Trophoblast cell (in vitro differentiated cells and primary cell): Measurements from ENCODE around the gene GNB3.

ENCODE experiments used
- DNase-seq, 2 donors: peaks; one replicate each; pipeline ENCODE4 v3.0.0-alpha.2; 2016
- H2AFZ ChIP-seq: 2 replicates; pipeline ENCODE4 v1.6.1; 2013; ENCODE audit warnings: low read length, moderate library complexity, mild to moderate bottlenecking; ENCODE audit not compliant: insufficient read depth, poor library complexity
- H2AK5ac ChIP-seq: 2 replicates; pipeline ENCODE4 v1.6.1; 2013; ENCODE audit warnings: mild to moderate bottlenecking, low read length
- H2BK120ac ChIP-seq: 2 replicates; pipeline ENCODE4 v1.6.1; 2013; ENCODE audit warnings: low read length, mild to moderate bottlenecking, moderate library complexity; ENCODE audit not compliant: insufficient read depth, poor library complexity
- H2BK12ac ChIP-seq: 2 replicates; pipeline ENCODE4 v1.6.1; 2013; ENCODE audit warnings: mild to moderate bottlenecking, low read length, moderate library complexity
- H2BK5ac ChIP-seq: 2 replicates; pipeline ENCODE4 v1.6.1; 2013; ENCODE audit warnings: low read length, low read depth, moderate library complexity, mild to moderate bottlenecking; ENCODE audit not compliant: poor library complexity
- H3K14ac ChIP-seq: 2 replicates; pipeline ENCODE4 v1.6.1; 2013; ENCODE audit warnings: mild to moderate bottlenecking, low read length
- H3K18ac ChIP-seq: 2 replicates; pipeline ENCODE4 v1.6.1; 2013; ENCODE audit warnings: mild to moderate bottlenecking, low read length
- H3K23ac ChIP-seq: 2 replicates; pipeline ENCODE4 v1.6.1; 2013; ENCODE audit warnings: low read length
- H3K27ac ChIP-seq: 2 replicates; pipeline ENCODE4 v1.5.1; 2013; ENCODE audit warnings: low read depth, mild to moderate bottlenecking, inconsistent platforms, low read length, moderate library complexity
- H3K27me3 ChIP-seq: 2 replicates; pipeline ENCODE4 v1.6.1; 2013; ENCODE audit warnings: inconsistent platforms, mild to moderate bottlenecking, low read length, moderate library complexity; ENCODE audit not compliant: insufficient read depth
- H3K36me3 ChIP-seq, 2 experiments: 1 replicate in 1 of 2; 2 replicates in 1 of 2; pipeline ENCODE4 v1.6.1; 2013; ENCODE audit warnings: low read length in 2 of 2, mild to moderate bottlenecking in 2 of 2, moderate library complexity in 1 of 2; ENCODE audit not compliant: insufficient read depth in 2 of 2, control insufficient read depth in 1 of 2
- H3K4ac ChIP-seq: 2 replicates; pipeline ENCODE4 v1.6.1; 2013; ENCODE audit warnings: low read depth, mild to moderate bottlenecking, low read length, moderate library complexity
- H3K4me1 ChIP-seq, 2 experiments: 1 replicate in 1 of 2; 2 replicates in 1 of 2; pipeline ENCODE4 v1.6.1; 2013; ENCODE audit warnings: low read length in 2 of 2, mild to moderate bottlenecking in 2 of 2, moderate library complexity in 1 of 2; ENCODE audit not compliant: insufficient read depth in 2 of 2, control insufficient read depth in 1 of 2
- H3K4me2 ChIP-seq: 2 replicates; pipeline ENCODE4 v1.6.1; 2013; ENCODE audit warnings: inconsistent platforms, mild to moderate bottlenecking, low read length, moderate library complexity
- H3K4me3 ChIP-seq: 2 replicates; pipeline ENCODE4 v1.5.1; 2013; ENCODE audit warnings: mild to moderate bottlenecking, low read depth, low read length, inconsistent platforms
- H3K79me1 ChIP-seq: one replicate; pipeline ENCODE4 v1.6.1; 2013; ENCODE audit warnings: low read length
- H3K79me2 ChIP-seq: 2 replicates; pipeline ENCODE4 v1.6.1; 2013; ENCODE audit warnings: low read length, mild to moderate bottlenecking; ENCODE audit not compliant: control insufficient read depth, insufficient read depth, poor library complexity
- H3K9ac ChIP-seq: 2 replicates; pipeline ENCODE4 v1.6.1; 2013; ENCODE audit warnings: mild to moderate bottlenecking, low read length
- H3K9me3 ChIP-seq: 2 replicates; pipeline ENCODE4 v1.6.1; 2013; ENCODE audit warnings: low read depth, mild to moderate bottlenecking, control low read depth, inconsistent platforms, low read length; ENCODE audit not compliant: insufficient read depth
- H4K12ac ChIP-seq: 2 replicates; pipeline ENCODE4 v1.6.1; 2013; ENCODE audit warnings: low read depth, mild to moderate bottlenecking, low read length, moderate library complexity
- H4K8ac ChIP-seq: 2 replicates; pipeline ENCODE4 v1.6.1; 2013; ENCODE audit warnings: low read depth, mild to moderate bottlenecking, low read length, moderate library complexity
- H4K91ac ChIP-seq: one replicate; pipeline ENCODE4 v1.6.1; 2013; ENCODE audit warnings: low read depth, mild to moderate bottlenecking, low read length, moderate library complexity
- WGBS: extraction: QIAGEN DNeasy Blood & Tissue Kit; methylation state at CpG from one replicate; pipeline ENCODE4 v1.1.7; 2013; ENCODE audit warnings: missing lambda C conversion rate; ENCODE audit not compliant: insufficient read length, insufficient coverage; ENCODE audit errors: extremely low coverage; 5-methylcytosine and 5-hydroxymethylcytosine counted together

The GNB3 gene

DNA sequence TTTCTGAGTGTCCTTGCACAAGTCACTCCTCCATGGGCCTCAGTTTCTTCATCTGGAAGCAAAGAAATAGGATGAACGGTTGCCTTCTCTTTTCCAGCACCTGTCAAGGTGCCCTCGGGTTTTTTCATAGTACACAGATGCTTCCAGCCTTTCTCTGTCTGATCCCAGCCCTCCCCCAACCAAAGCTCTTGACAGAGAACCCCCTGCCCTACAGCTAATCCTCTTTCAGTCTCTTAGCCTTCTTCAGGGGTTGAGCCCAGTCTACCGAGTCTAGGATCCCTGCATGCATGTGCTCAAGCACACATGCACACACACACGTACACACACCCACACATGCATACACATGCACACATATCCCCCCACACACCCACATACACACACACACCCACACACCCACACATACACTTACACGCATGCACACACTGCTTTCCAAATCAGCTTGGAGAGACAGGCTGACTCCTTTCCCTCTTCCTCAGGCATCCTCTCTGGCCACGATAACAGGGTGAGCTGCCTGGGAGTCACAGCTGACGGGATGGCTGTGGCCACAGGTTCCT lies 5.7 kb downstream of the GNB3 start:
- no CpG with 5 or more reads among the region's 7 CpGs for WGBS
- no peak overlapping the region for H2BK12ac ChIP-seq

DNA sequence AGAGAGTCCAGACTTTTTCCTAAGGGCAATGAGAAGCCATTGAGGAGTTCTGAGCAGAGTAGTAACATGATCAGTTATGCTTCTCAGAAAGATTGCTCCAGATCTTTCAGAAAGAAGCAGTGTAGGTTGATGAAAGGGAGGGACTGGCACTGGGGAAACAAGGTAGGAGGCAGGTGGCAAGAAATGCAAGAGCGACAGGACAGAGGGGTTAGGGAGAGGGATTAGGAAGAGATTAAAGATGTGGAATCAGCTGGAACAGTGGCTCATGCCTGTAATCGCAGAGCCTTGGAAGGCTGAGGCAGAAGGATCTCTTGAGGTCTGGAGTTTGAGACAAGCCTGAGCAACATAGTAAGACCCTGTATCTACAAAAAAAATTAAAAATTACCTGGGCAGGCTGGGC lies 7.0 kb downstream of the GNB3 start:
- no peak for DNase-seq
- H2BK120ac ChIP-seq, result no peak overlapping the region
- peaks cover 9 to 10% of the 10 kb centered on the region in 2 experiments for H3K4me1 ChIP-seq
- H3K18ac ChIP-seq, result no peak overlapping the region
- H3K27ac ChIP-seq, result no peak overlapping the region
- H2AK5ac ChIP-seq, result no peak overlapping the region
- no peak overlapping the region for H3K4me2 ChIP-seq
- no peak overlapping the region for H4K8ac ChIP-seq
- H3K9ac ChIP-seq, result no peak overlapping the region
- H2BK12ac ChIP-seq, result no peak overlapping the region
- peaks cover 26 to 49% of the 10 kb centered on the region in 2 experiments for H3K36me3 ChIP-seq
- no peak overlapping the region for H3K14ac ChIP-seq
- peaks cover 1% of the 10 kb centered on the region for H3K79me2 ChIP-seq
- no peak overlapping the region for H2AFZ ChIP-seq
- no peaks in the 10 kb centered on the region for H3K27me3 ChIP-seq
- H3K79me1 ChIP-seq, result peaks cover 3% of the 10 kb centered on the region
- no CpG with 5 or more reads among the region's 2 CpGs for WGBS
- no peak overlapping the region for H2BK5ac ChIP-seq
- no peaks in the 10 kb centered on the region for H3K9me3 ChIP-seq
- H3K23ac ChIP-seq, result no peak overlapping the region
- H3K4ac ChIP-seq, result no peak overlapping the region
- H4K12ac ChIP-seq, result no peak overlapping the region
- H3K4me3 ChIP-seq, result no peak overlapping the region
- H4K91ac ChIP-seq, result no peak overlapping the region

More for the DNA sequence above, 5.7 kb downstream of the GNB3 start:
- Histone ChIP-seq H3K36me3 (peaks cover 26 to 49% of the 10 kb centered on the region in 2 experiments), H4K91ac (no peak overlapping the region), H3K79me2 (no peaks in the 10 kb centered on the region), H2AK5ac (no peak overlapping the region), H3K27me3 (no peaks in the 10 kb centered on the region), H2AFZ (no peak overlapping the region), H3K23ac (no peak overlapping the region), H2BK5ac (no peak overlapping the region), H4K8ac (no peak overlapping the region), H3K27ac (no peak overlapping the region), H3K4me3 (no peak overlapping the region), H3K4ac (no peak overlapping the region), H2BK120ac (no peak overlapping the region), H3K9ac (no peak overlapping the region), H3K4me1 (peaks cover 9 to 10% of the 10 kb centered on the region in 2 experiments), H4K12ac (no peak overlapping the region), H3K18ac (no peak overlapping the region), H3K4me2 (no peak overlapping the region), H3K79me1 (no peaks in the 10 kb centered on the region), H3K9me3 (no peaks in the 10 kb centered on the region), H3K14ac (no peak overlapping the region)
- DNase-seq, result no peak

DNA sequence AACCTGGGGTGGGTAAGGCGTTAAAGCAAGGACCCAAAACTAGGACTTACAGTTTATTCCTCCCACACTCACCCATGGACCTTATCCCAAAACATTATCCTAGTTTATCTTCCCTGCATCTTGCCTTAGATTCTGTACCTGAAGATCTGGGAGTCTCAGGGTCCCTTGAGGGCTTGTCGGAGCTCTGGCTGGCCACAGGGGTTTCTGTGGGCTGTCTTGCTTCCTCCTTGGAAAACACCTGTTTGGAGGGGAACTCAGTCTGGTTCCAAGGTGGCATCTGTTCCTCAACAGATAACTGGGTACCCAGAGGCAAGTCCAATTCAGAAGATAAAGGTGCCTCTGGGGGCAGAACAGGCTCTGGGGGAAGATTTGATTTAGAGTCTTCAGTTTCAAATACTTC lies 8.7 kb downstream of the GNB3 start:
- Histone ChIP-seq H3K79me1 (peaks cover 5% of the 10 kb centered on the region), H3K4ac (no peak overlapping the region), H4K91ac (no peak overlapping the region), H2BK12ac (no peak overlapping the region), H3K9ac (no peak overlapping the region), H3K4me3 (no peak overlapping the region), H3K36me3 (peaks cover 26 to 40% of the 10 kb centered on the region in 2 experiments), H2BK120ac (no peak overlapping the region), H3K27ac (no peak overlapping the region), H3K79me2 (peaks cover 4% of the 10 kb centered on the region), H3K23ac (no peak overlapping the region), H3K4me2 (no peak overlapping the region), H3K18ac (no peak overlapping the region), H3K14ac (no peak overlapping the region), H3K9me3 (no peaks in the 10 kb centered on the region), H4K8ac (no peak overlapping the region), H4K12ac (no peak overlapping the region), H3K4me1 (peaks cover 14 to 15% of the 10 kb centered on the region in 2 experiments), H2BK5ac (no peak overlapping the region), H3K27me3 (no peaks in the 10 kb centered on the region), H2AFZ (no peak overlapping the region), H2AK5ac (no peak overlapping the region)
- no peak for DNase-seq
- no CpG with 5 or more reads among the region's 2 CpGs for WGBS

DNA sequence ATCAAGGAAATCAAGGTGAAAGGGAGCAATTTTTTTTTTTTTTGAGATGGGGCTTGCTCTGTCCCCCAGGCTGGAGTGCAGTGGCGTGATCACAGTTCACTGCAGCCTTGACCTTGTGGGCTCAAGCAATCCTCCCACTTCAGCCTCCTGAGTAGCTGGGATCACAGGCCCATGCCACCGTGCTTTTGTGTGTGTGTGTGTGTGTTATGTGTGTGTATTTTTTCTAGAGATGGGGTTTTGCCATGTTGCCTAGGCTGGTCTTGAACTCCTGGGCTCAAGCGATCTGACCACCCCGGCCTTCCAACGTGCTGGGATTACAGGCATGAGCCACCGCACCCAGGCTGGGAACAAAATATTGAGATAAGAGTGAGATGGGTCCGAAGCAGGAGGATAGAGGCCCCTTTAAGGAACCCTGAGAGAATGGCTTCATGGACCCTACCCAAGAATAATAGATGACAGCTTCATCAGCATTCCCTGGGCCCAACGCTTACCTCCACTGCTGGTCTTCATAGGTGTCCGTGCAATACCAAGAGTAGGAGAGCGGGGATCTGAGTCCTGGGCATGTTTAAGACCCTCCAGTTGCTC lies 9.3 kb downstream of the GNB3 start:
- Histone ChIP-seq H3K14ac (no peak overlapping the region), H3K9me3 (no peaks in the 10 kb centered on the region), H2AK5ac (no peak overlapping the region), H4K8ac (no peak overlapping the region), H3K23ac (no peak overlapping the region), H3K4me1 (peaks cover 14 to 15% of the 10 kb centered on the region in 2 experiments), H3K27ac (no peak overlapping the region), H4K91ac (no peak overlapping the region), H3K4ac (peak overlapping the region; percentile 13), H2BK5ac (no peak overlapping the region), H3K79me1 (peaks cover 5% of the 10 kb centered on the region), H2BK12ac (no peak overlapping the region), H2AFZ (no peak overlapping the region), H3K36me3 (peaks cover 26 to 38% of the 10 kb centered on the region in 2 experiments), H3K4me2 (peak overlapping the region; percentile 74), H3K27me3 (no peaks in the 10 kb centered on the region), H3K9ac (peak overlapping the region; percentile 69), H3K4me3 (peak overlapping the region; percentile 75), H3K79me2 (peaks cover 4% of the 10 kb centered on the region), H4K12ac (no peak overlapping the region), H2BK120ac (no peak overlapping the region), H3K18ac (no peak overlapping the region)
- no CpG with 5 or more reads among the region's 10 CpGs for WGBS
- DNase-seq, result no peak
